K562 (cell line): ENCODE results near the gene GET3. TPM values are rescaled to one million over a fixed set of nuclear protein-coding genes. Genes with fewer than 3 reads are reported as not detected.

Experiments
- ATAC-seq: fragments of 200-7000 bp; cut with Tn5 transposase; 3 replicates; pipeline ENCODE4 v1.9.1; 2020; ENCODE audit warnings: moderate library complexity
- BruUV-seq: library from RNA; stranded (reverse); fragments of 400-500 nt; replicated peaks from 2 replicates; lab custom pipeline; 2021; lab: Mats Ljungman, UMichigan
- CTCF ChIA-PET: fragments of 300-600 bp; formaldehyde crosslinking; extraction: SDS; loops from one replicate; lab custom pipeline; 2021; ENCODE audit warnings: low intra/inter-chr PET ratio; lab: Yijun Ruan, JAX
- POLR2A ChIA-PET: fragments of 300-600, 350-650 bp; sonication (Branson Sonifier 250); formaldehyde crosslinking; extraction: SDS; loops from one replicate; lab custom pipeline; 2021; ENCODE audit warnings: antibody characterized with exemption, inconsistent platforms; lab: Yijun Ruan, JAX
- DNase-seq, 4 experiments: peaks; one replicate each; pipeline versions ENCODE4 v3.0.0 to v3.0.0-alpha.2; 2011 to 2018; ENCODE audit warnings: low spot score in 3 of 4, mixed read lengths in 3 of 4; ENCODE audit errors: extremely low read depth in 1 of 4
- FAIRE-seq: peaks from 2 replicates; lab custom pipeline; 2011; peaks lifted over from hg19 to GRCh38; lab: Jason Lieb, UNC
- H2AFZ ChIP-seq: 2 replicates; pipeline ENCODE4 v1.6.0; 2011; ENCODE audit warnings: low read depth, low read length, control low read depth, inconsistent platforms
- H3K27ac ChIP-seq: fragments of 200-600 bp; 3 replicates; pipeline ENCODE4 v1.8.0; 2011; ENCODE audit warnings: low read depth, mild to moderate bottlenecking, control low read depth, inconsistent platforms, low read length, moderate library complexity, mixed read lengths; ENCODE audit errors: extremely low read depth
- H3K27me3 ChIP-seq, 2 experiments: fragments of 300-600 bp in 1 of 2; 2 replicates in 1 of 2; 3 replicates in 1 of 2; pipeline versions ENCODE4 v1.6.0 to v1.8.0; 2011; ENCODE audit warnings: inconsistent platforms in 2 of 2, low read length in 2 of 2, mild to moderate bottlenecking in 1 of 2, mixed read lengths in 1 of 2, moderate library complexity in 1 of 2; ENCODE audit not compliant: control insufficient read depth in 2 of 2, insufficient read depth in 2 of 2
- H3K36me3 ChIP-seq: fragments of 300-600 bp; 3 replicates; pipeline ENCODE4 v1.8.0; 2011; ENCODE audit warnings: mild to moderate bottlenecking, low read length, inconsistent platforms; ENCODE audit not compliant: control insufficient read depth, insufficient read depth
- H3K4me1 ChIP-seq, 2 experiments: fragments of 200-600 bp in 1 of 2; replicated peaks in 1 of 2; 2 replicates in 1 of 2; 3 replicates in 1 of 2; pipeline versions ENCODE4 v1.5.1 to v1.8.0; 2011; ENCODE audit warnings: inconsistent platforms in 2 of 2, low read length in 2 of 2, mild to moderate bottlenecking in 1 of 2, mixed read lengths in 1 of 2, moderate library complexity in 1 of 2; ENCODE audit not compliant: control insufficient read depth in 2 of 2, insufficient read depth in 2 of 2
- H3K4me2 ChIP-seq: 2 replicates; pipeline ENCODE4 v1.6.1; 2011; ENCODE audit warnings: low read length, control low read depth, inconsistent platforms, mixed read lengths; ENCODE audit not compliant: insufficient read depth
- H3K4me3 ChIP-seq: fragments of 200-600 bp; sonication (generic), shearing (Covaris generic); 2 replicates; pipeline ENCODE4 v1.5.1; 2016; ENCODE audit warnings: control low read depth, inconsistent platforms
- H3K79me2 ChIP-seq: fragments of 200-600 bp; 3 replicates; pipeline ENCODE4 v1.8.0; 2011; ENCODE audit warnings: low read length, inconsistent platforms; ENCODE audit not compliant: control insufficient read depth, insufficient read depth
- H3K9ac ChIP-seq, 2 experiments: 2 replicates each; pipeline versions ENCODE4 v1.6.0 to v1.6.1; 2011; ENCODE audit warnings: low read depth in 2 of 2, low read length in 2 of 2, control low read depth in 1 of 2, inconsistent platforms in 1 of 2, mild to moderate bottlenecking in 1 of 2, mixed read lengths in 1 of 2; ENCODE audit not compliant: insufficient read depth in 1 of 2
- H3K9me1 ChIP-seq: one replicate; pipeline ENCODE4 v1.6.0; 2011; ENCODE audit warnings: inconsistent platforms, mild to moderate bottlenecking, low read length, moderate library complexity; ENCODE audit not compliant: control insufficient read depth, insufficient read depth
- H3K9me3 ChIP-seq: replicated peaks from 2 replicates; pipeline ENCODE4 v1.5.1; 2011; ENCODE audit warnings: low read depth, low read length, inconsistent platforms; ENCODE audit not compliant: control insufficient read depth, insufficient read depth
- H4K20me1 ChIP-seq: replicated peaks from 2 replicates; pipeline ENCODE4 v1.6.1; 2011; ENCODE audit warnings: low read length, inconsistent platforms, mixed read lengths; ENCODE audit not compliant: control insufficient read depth, insufficient read depth
- BCOR ChIP-seq: fragments of 450-650 bp; IDR thresholded peaks from 2 replicates; pipeline ENCODE4 v1.6.1; 2016
- FOSL1 ChIP-seq: fragments of 200-800 bp; sonication (Bioruptor generic); conservative IDR thresholded peaks from 2 replicates; pipeline ENCODE4 v1.6.1; 2016; ENCODE audit warnings: missing genetic modification characterization, missing compliant biosample characterization
- KDM1A ChIP-seq, 2 experiments: fragments of 450-650 bp; IDR thresholded peaks; 2 replicates each; pipeline ENCODE4 v1.6.1; 2016; ENCODE audit warnings: mild to moderate bottlenecking in 2 of 2
- MIER1 ChIP-seq: fragments of 450-650 bp; IDR thresholded peaks from 2 replicates; pipeline ENCODE4 v1.6.1; 2016; ENCODE audit warnings: antibody characterized with exemption, mild to moderate bottlenecking, low read depth
- SREBF1 ChIP-seq: fragments of 150-350 bp; IDR thresholded peaks from 2 replicates; pipeline ENCODE4 v1.6.1; 2014; ENCODE audit warnings: antibody characterized with exemption, low read depth, low read length, borderline replicate concordance
- SRSF7 ChIP-seq: fragments of 200-400 bp; formaldehyde crosslinking; optimal IDR thresholded peaks from 2 replicates; pipeline ENCODE3; 2017; ENCODE audit warnings: mild to moderate bottlenecking, low read depth, low read length
- ZNF239 ChIP-seq: fragments of 250-450 bp; sonication (Bioruptor Pico); IDR thresholded peaks from 2 replicates; pipeline ENCODE4 v1.4.0; 2020; ENCODE audit warnings: mild to moderate bottlenecking
- ZNF717 ChIP-seq: fragments of 250-450 bp; sonication (Bioruptor Pico); IDR thresholded peaks from 2 replicates; pipeline ENCODE4 v1.5.0; 2021
- WGBS: fragments of 100-300 bp; shearing (Covaris generic); methylation state at CpG from one replicate; pipeline ENCODE4 v1.1.6; 2016; ENCODE audit warnings: low coverage, mixed read lengths; ENCODE audit not compliant: insufficient coverage; ENCODE audit errors: missing lambda C conversion rate; 5-methylcytosine and 5-hydroxymethylcytosine counted together
- in situ Hi-C: fragments of 300-500 bp; cut with MboI; formaldehyde crosslinking; loops from 4 replicates; pipeline ENCODE4 v1.15.0; 2018; ENCODE audit warnings: inconsistent platforms, mixed read lengths
- intact Hi-C: fragments of 100-400 bp; cut with micrococcal nuclease; formaldehyde crosslinking; loops from 2 replicates; pipeline ENCODE4 v1.14.2; 2022
- polyA plus RNA-seq, 8 experiments: library from polyadenylated mRNA; depleted of rRNA in 4 of 8; stranded (reverse) in 5 of 8; unstranded in 3 of 8; fragments of >200 nt; fragmentation: Nextera tagmentation in 2 of 8; fragmentation: Illumina TruSeq in 1 of 8; extraction: Ambion mirVana in 2 of 8; extraction: Trizol in 1 of 8; gene quantifications; 2 replicates each; pipeline versions ENCODE4 v1.2.1 to v1.2.3, GENCODE V29; 2011 to 2014; ENCODE audit warnings: inconsistent platforms in 1 of 8, missing spikeins in 1 of 8
- total RNA-seq, 7 experiments: library from RNA; depleted of rRNA in 6 of 7; stranded (reverse); fragments of >200 nt in 6 of 7; fragmentation: Illumina TruSeq in 2 of 7; extraction: Trizol in 2 of 7; gene quantifications; 2 replicates each; pipeline versions ENCODE4 v1.2.1 to v1.2.3, GENCODE V29; 2011 to 2021; ENCODE audit warnings: low replicate concordance in 1 of 7
- TF ChIP-seq, protein P1 (sequence below): fragments of 250-450 bp; sonication (Bioruptor Pico); IDR thresholded peaks from 2 replicates; pipeline ENCODE4 v1.4.0; 2020
- TF ChIP-seq, protein P2 (sequence below): fragments of 450-650 bp; IDR thresholded peaks from 2 replicates; pipeline ENCODE4 v1.6.1; 2016; ENCODE audit warnings: missing biosample characterization, missing genetic modification characterization
- TF ChIP-seq, protein P3 (sequence below): fragments of 150-350 bp; conservative IDR thresholded peaks from 2 replicates; pipeline ENCODE4 v1.6.1; 2014; ENCODE audit warnings: low read length

Gene GET3
- total and polyA plus RNA-seq, 9 of the 15 experiments (the other 6 are each of a cell fraction or from before 2014, with no cell fraction given), result 8.3 to 83.5 (median 51.8) TPM

DNA sequence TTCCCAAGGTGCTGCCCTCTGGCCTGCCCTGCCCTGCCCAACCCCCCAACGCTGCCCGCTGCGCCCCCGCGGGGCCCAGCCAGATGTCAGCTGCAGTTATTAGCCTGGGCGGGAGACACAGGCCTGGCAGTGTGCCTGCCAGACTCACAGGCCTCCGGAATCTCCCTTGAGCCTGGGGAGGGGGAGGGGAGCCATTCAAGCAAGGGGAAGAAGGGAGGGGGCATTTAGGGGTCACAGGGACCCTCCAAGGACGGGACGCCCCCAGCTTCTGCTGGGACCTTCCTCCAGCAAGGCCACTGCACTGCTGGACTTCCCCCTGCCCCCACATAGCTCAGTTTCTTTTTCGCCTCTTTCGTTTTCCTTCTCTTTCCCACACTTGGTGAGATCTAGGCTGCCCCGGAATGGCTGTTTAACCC is 51.4 kb downstream of the GET3 start (continued):
- TF ChIP-seq, protein P1, sequence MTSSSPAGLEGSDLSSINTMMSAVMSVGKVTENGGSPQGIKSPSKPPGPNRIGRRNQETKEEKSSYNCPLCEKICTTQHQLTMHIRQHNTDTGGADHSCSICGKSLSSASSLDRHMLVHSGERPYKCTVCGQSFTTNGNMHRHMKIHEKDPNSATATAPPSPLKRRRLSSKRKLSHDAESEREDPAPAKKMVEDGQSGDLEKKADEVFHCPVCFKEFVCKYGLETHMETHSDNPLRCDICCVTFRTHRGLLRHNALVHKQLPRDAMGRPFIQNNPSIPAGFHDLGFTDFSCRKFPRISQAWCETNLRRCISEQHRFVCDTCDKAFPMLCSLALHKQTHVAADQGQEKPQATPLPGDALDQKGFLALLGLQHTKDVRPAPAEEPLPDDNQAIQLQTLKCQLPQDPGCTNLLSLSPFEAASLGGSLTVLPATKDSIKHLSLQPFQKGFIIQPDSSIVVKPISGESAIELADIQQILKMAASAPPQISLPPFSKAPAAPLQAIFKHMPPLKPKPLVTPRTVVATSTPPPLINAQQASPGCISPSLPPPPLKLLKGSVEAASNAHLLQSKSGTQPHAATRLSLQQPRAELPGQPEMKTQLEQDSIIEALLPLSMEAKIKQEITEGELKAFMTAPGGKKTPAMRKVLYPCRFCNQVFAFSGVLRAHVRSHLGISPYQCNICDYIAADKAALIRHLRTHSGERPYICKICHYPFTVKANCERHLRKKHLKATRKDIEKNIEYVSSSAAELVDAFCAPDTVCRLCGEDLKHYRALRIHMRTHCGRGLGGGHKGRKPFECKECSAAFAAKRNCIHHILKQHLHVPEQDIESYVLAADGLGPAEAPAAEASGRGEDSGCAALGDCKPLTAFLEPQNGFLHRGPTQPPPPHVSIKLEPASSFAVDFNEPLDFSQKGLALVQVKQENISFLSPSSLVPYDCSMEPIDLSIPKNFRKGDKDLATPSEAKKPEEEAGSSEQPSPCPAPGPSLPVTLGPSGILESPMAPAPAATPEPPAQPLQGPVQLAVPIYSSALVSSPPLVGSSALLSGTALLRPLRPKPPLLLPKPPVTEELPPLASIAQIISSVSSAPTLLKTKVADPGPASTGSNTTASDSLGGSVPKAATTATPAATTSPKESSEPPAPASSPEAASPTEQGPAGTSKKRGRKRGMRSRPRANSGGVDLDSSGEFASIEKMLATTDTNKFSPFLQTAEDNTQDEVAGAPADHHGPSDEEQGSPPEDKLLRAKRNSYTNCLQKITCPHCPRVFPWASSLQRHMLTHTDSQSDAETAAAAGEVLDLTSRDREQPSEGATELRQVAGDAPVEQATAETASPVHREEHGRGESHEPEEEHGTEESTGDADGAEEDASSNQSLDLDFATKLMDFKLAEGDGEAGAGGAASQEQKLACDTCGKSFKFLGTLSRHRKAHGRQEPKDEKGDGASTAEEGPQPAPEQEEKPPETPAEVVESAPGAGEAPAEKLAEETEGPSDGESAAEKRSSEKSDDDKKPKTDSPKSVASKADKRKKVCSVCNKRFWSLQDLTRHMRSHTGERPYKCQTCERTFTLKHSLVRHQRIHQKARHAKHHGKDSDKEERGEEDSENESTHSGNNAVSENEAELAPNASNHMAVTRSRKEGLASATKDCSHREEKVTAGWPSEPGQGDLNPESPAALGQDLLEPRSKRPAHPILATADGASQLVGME (CRISPR knock-in tag), result no peak
- TF ChIP-seq SREBF1, result no peak

DNA sequence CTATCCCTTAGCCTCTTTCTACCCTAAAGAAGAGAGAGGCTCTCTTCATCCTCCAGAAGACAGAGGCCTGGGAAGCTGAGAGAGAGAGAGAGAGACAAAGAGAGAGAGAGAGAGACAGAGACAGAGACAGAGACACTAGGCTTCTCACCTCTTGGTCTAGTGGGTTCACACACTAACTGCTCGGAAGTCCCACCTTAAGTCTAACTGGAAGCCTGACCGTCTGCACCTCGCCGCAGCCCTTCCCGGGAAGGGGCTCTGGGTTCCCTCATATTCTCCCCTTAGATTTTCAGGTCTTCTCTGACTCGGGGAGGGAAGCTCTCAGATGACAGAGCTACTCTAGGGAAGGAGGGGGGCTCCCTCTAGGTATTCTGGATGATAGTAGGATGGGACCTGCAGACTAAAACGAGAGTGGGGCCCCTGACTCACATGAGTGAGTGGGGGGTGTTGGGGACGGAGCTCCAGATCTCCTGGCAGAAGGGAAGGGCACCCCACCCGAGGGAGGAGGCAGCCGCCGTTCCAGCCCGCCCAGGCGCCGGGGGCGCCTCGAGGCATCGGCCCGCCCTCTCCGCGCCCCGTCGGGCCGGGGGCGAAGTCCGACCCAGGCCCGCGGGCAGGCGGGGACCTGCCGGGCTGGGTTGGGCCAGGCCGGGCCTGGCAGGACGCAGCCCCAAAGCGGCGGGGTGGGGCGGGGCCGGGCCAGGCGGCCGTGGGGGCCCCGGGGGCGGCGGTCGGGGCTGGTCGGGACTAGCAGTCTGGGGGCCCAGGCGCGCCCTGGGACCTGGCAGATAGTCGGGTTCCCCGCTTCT is 52.0 kb downstream of the GET3 start:
- H3K4me2 ChIP-seq, result peak overlapping the region; percentile 82
- no peaks in the 10 kb centered on the region for H3K9me1 ChIP-seq
- DNase-seq (peak in 1 of 4 experiments; percentile 50), ATAC-seq (no peak; the same call in 2 of the 3 replicates), FAIRE-seq (peak; percentile 15)
- POLR2A ChIA-PET, result interaction anchor here (0.7 to 2.3 kb wide), 6 partner anchors 11 to 366 kb away, joined by 3 to 15 read pairs (median 4); partner anchors contain the start of gene GCDH
- H3K9me3 ChIP-seq, result no peaks in the 10 kb centered on the region
- 5% methylated on average over 16 of the region's 46 CpGs for WGBS
- peak overlapping the region; percentile 89 for H3K27ac ChIP-seq
- peak overlapping the region; percentile 83 for H3K4me3 ChIP-seq
- H3K9ac ChIP-seq, result peak overlapping the region; percentile 73 to 87
- H3K27me3 ChIP-seq, result no peaks in the 10 kb centered on the region
- peaks cover 54 to 88% of the 10 kb centered on the region in 2 experiments for H3K4me1 ChIP-seq
- CTCF ChIA-PET, result no interaction called here
- peaks cover 36% of the 10 kb centered on the region for H3K79me2 ChIP-seq
- H3K36me3 ChIP-seq, result no peaks in the 10 kb centered on the region
- in situ Hi-C loops (no loop called here), intact Hi-C loops (no loop called here)
- no TSS peak for BruUV-seq
- H2AFZ ChIP-seq, result peak overlapping the region; percentile 76
- H4K20me1 ChIP-seq, result peaks cover 13% of the 10 kb centered on the region; the same call in 1 of the 2 replicates
- TF ChIP-seq KDM1A (IDR thresholded peaks at IDR 0.05), result peak in 1 of 2 experiments; percentile 74; a peak in 2 of 4 replicates
- no peak for TF ChIP-seq ZNF717
- peak; percentile 94 for TF ChIP-seq BCOR
- TF ChIP-seq FOSL1 (tag), result peak; percentile 44
- TF ChIP-seq, protein P2, sequence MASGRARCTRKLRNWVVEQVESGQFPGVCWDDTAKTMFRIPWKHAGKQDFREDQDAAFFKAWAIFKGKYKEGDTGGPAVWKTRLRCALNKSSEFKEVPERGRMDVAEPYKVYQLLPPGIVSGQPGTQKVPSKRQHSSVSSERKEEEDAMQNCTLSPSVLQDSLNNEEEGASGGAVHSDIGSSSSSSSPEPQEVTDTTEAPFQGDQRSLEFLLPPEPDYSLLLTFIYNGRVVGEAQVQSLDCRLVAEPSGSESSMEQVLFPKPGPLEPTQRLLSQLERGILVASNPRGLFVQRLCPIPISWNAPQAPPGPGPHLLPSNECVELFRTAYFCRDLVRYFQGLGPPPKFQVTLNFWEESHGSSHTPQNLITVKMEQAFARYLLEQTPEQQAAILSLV, result no peak
- no peak for TF ChIP-seq SRSF7
- TF ChIP-seq ZNF239 (CRISPR knock-in tag), result no peak
- TF ChIP-seq MIER1, result peak; percentile 40; the same call in 1 of the 2 replicates
- TF ChIP-seq, protein P3, sequence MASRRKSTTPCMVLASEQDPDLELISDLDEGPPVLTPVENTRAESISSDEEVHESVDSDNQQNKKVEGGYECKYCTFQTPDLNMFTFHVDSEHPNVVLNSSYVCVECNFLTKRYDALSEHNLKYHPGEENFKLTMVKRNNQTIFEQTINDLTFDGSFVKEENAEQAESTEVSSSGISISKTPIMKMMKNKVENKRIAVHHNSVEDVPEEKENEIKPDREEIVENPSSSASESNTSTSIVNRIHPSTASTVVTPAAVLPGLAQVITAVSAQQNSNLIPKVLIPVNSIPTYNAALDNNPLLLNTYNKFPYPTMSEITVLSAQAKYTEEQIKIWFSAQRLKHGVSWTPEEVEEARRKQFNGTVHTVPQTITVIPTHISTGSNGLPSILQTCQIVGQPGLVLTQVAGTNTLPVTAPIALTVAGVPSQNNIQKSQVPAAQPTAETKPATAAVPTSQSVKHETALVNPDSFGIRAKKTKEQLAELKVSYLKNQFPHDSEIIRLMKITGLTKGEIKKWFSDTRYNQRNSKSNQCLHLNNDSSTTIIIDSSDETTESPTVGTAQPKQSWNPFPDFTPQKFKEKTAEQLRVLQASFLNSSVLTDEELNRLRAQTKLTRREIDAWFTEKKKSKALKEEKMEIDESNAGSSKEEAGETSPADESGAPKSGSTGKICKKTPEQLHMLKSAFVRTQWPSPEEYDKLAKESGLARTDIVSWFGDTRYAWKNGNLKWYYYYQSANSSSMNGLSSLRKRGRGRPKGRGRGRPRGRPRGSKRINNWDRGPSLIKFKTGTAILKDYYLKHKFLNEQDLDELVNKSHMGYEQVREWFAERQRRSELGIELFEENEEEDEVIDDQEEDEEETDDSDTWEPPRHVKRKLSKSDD, result no peak
